Fibroblast of lung (primary cell): ENCODE measurements around the gene MOV10.

Source experiments
- CTCF ChIP-seq, 2 donors: IDR thresholded peaks in 1 of 2; conservative IDR thresholded peaks in 1 of 2; 1 replicate in 1 of 2; 2 replicates in 1 of 2; pipeline ENCODE4 v1.5.1; 2011 to 2012; ENCODE audit warnings: low read length in 2 of 2, control low read depth in 1 of 2, inconsistent platforms in 1 of 2, low read depth in 1 of 2, mild to moderate bottlenecking in 1 of 2
- EZH2 ChIP-seq: IDR thresholded peaks from 2 replicates; pipeline ENCODE4 v1.5.1; 2012; ENCODE audit warnings: low read length, control low read depth, mild to moderate bottlenecking; ENCODE audit errors: missing control alignments

- TF ChIP-seq CTCF (conservative IDR thresholded peaks at IDR 0.05 in 1 of 2, IDR thresholded peaks at IDR 0.05 in 1 of 2; ENCODE audit: low read depth in 1 of 2, low read length in 2 of 2): no peak
- TF ChIP-seq EZH2: no peak
Measured at GRCh38 chr1:112696578-112697314, 22.3 kb downstream of the MOV10 start.
